Mesodermal cell (in vitro differentiated cells): ENCODE data around the gene HSDL2.
"Not testable (repeated sequence)": the region's sequence is repeated elsewhere in the genome, so short reads cannot be mapped to it uniquely, and the experiment has no call there.

ENCODE experiments used
- H3K27ac ChIP-seq: 2 replicates; pipeline ENCODE4 v1.7.0; 2013; ENCODE audit warnings: mild to moderate bottlenecking, low read depth, low read length, moderate library complexity; ENCODE audit not compliant: severe bottlenecking
- H3K36me3 ChIP-seq: 2 replicates; pipeline ENCODE4 v1.7.1; 2013; ENCODE audit warnings: mild to moderate bottlenecking, low read length, moderate library complexity; ENCODE audit not compliant: control insufficient read depth, insufficient read depth
- H3K4me1 ChIP-seq: one replicate; pipeline ENCODE4 v1.7.1; 2013; ENCODE audit warnings: mild to moderate bottlenecking, low read length; ENCODE audit not compliant: insufficient read depth, control insufficient read depth, poor library complexity, severe bottlenecking
- H3K4me3 ChIP-seq: 2 replicates; pipeline ENCODE4 v1.7.0; 2013; ENCODE audit warnings: low read length, control low read depth, mild to moderate bottlenecking; ENCODE audit not compliant: insufficient read depth, poor library complexity, severe bottlenecking; ENCODE audit errors: extremely low read depth
- H3K9me3 ChIP-seq: 2 replicates; pipeline ENCODE4 v1.7.1; 2013; ENCODE audit warnings: mild to moderate bottlenecking, low read length, moderate library complexity; ENCODE audit not compliant: control insufficient read depth
- whole genome bisulfite sequencing, 2 experiments: methylation state at CpG; one replicate each; pipeline ENCODE4 v1.1.5; 2013; ENCODE audit warnings: missing lambda C conversion rate in 2 of 2; ENCODE audit not compliant: insufficient coverage in 2 of 2; 5-methylcytosine and 5-hydroxymethylcytosine counted together

HSDL2 gene

GRCh38 chr9:112365257-112365656, 14.7 kb upstream of the HSDL2 start:
- not testable (repeated sequence) for H3K27ac ChIP-seq, H3K4me3 ChIP-seq, H3K4me1 ChIP-seq, H3K9me3 ChIP-seq, H3K36me3 ChIP-seq
- WGBS, 2 experiments: 88 to 98% methylated on average over 2 to 3 of the region's 3 CpGs

GRCh38 chr9:112366591-112366990, 13.3 kb upstream of the HSDL2 start:
- no peak overlapping the region for H3K4me3 ChIP-seq
- peaks cover 9% of the 10 kb centered on the region for H3K9me3 ChIP-seq
- no peaks in the 10 kb centered on the region for H3K36me3 ChIP-seq
- H3K27ac ChIP-seq: no peak overlapping the region
- H3K4me1 ChIP-seq: no peaks in the 10 kb centered on the region
- 78 to 89% methylated on average over 3 of the region's 3 CpGs for WGBS, 2 experiments

GRCh38 chr9:112367465-112367864, 12.4 kb upstream of the HSDL2 start:
- H3K4me3 ChIP-seq: no peak overlapping the region
- no peaks in the 10 kb centered on the region for H3K4me1 ChIP-seq
- peaks cover 9% of the 10 kb centered on the region for H3K9me3 ChIP-seq
- no peak overlapping the region for H3K27ac ChIP-seq
- no peaks in the 10 kb centered on the region for H3K36me3 ChIP-seq

GRCh38 chr9:112369817-112370216, 10.1 kb upstream of the HSDL2 start:
- Histone ChIP-seq H3K4me1 (no peaks in the 10 kb centered on the region), H3K27ac (no peak overlapping the region), H3K36me3 (no peaks in the 10 kb centered on the region), H3K4me3 (no peak overlapping the region), H3K9me3 (peaks cover 6% of the 10 kb centered on the region)
- WGBS, 2 experiments: no CpG with 5 or more reads among the region's 1 CpG

GRCh38 chr9:112371060-112371459, 8.8 kb upstream of the HSDL2 start:
- WGBS, 2 experiments: no CpG with 5 or more reads among the region's 1 CpG
- Histone ChIP-seq H3K36me3 (no peaks in the 10 kb centered on the region), H3K27ac (no peak overlapping the region), H3K4me1 (no peaks in the 10 kb centered on the region), H3K9me3 (peaks cover 6% of the 10 kb centered on the region), H3K4me3 (no peak overlapping the region)

- not testable (repeated sequence) for H3K4me3 ChIP-seq, H3K36me3 ChIP-seq, H3K27ac ChIP-seq, H3K9me3 ChIP-seq, H3K4me1 ChIP-seq
- 66 to 94% methylated on average over 2 of the region's 2 CpGs for WGBS, 2 experiments
Measured at GRCh38 chr9:112373666-112374065, 6.2 kb upstream of the HSDL2 start.

GRCh38 chr9:112374232-112374631, 5.7 kb upstream of the HSDL2 start:
- not testable (repeated sequence) for H3K4me1 ChIP-seq, H3K9me3 ChIP-seq, H3K27ac ChIP-seq, H3K36me3 ChIP-seq, H3K4me3 ChIP-seq
- 100% methylated on average over 2 of the region's 2 CpGs; no CpG with 5 or more reads in 1 of the 2 experiments for WGBS, 2 experiments

GRCh38 chr9:112375361-112375760, 4.5 kb upstream of the HSDL2 start:
- H3K4me1 ChIP-seq: no peaks in the 10 kb centered on the region
- no peaks in the 10 kb centered on the region for H3K36me3 ChIP-seq
- 88 to 93% methylated on average over 5 of the region's 5 CpGs for WGBS, 2 experiments
- H3K27ac ChIP-seq: no peak overlapping the region
- H3K9me3 ChIP-seq: no peaks in the 10 kb centered on the region
- H3K4me3 ChIP-seq: no peak overlapping the region

GRCh38 chr9:112377087-112377486, 2.8 kb upstream of the HSDL2 start:
- Histone ChIP-seq H3K9me3 (no peaks in the 10 kb centered on the region), H3K4me1 (no peaks in the 10 kb centered on the region), H3K36me3 (no peaks in the 10 kb centered on the region), H3K4me3 (no peak overlapping the region), H3K27ac (no peak overlapping the region)
- WGBS, 2 experiments: 100% methylated on average over 1 to 2 of the region's 2 CpGs

- no peak overlapping the region for H3K4me3 ChIP-seq
- H3K4me1 ChIP-seq: no peaks in the 10 kb centered on the region
- no peaks in the 10 kb centered on the region for H3K9me3 ChIP-seq
- H3K27ac ChIP-seq: no peak overlapping the region
- no peaks in the 10 kb centered on the region for H3K36me3 ChIP-seq
- WGBS, 2 experiments: 100% methylated on average over 1 of the region's 1 CpG; no CpG with 5 or more reads in 1 of the 2 experiments
Measured at GRCh38 chr9:112377684-112378327, 2.1 kb upstream of the HSDL2 start.

- Histone ChIP-seq H3K4me1 (no peaks in the 10 kb centered on the region), H3K9me3 (no peaks in the 10 kb centered on the region), H3K36me3 (no peaks in the 10 kb centered on the region), H3K4me3 (peak overlapping the region; percentile 73), H3K27ac (peak overlapping the region; percentile 97)
- WGBS, 2 experiments: 75 to 79% methylated on average over 20 to 23 of the region's 27 CpGs
Measured at GRCh38 chr9:112378328-112379176, 1.4 kb upstream of the HSDL2 start.
